GM21619 (cell line): ENCODE measurements around the gene POLR3A.

Experiments used
- ATAC-seq: cut with Tn5 transposase; IDR thresholded peaks from one replicate; pipeline ENCODE4 v1.9.1; 2021; ENCODE audit not compliant: unreplicated experiment

Gene POLR3A

GRCh38 chr10:77981281-77981680, 48.0 kb downstream of the POLR3A start:
- no peak for ATAC-seq

- ATAC-seq: no peak
Measured at GRCh38 chr10:77979221-77979620, 50.1 kb downstream of the POLR3A start.

DNA sequence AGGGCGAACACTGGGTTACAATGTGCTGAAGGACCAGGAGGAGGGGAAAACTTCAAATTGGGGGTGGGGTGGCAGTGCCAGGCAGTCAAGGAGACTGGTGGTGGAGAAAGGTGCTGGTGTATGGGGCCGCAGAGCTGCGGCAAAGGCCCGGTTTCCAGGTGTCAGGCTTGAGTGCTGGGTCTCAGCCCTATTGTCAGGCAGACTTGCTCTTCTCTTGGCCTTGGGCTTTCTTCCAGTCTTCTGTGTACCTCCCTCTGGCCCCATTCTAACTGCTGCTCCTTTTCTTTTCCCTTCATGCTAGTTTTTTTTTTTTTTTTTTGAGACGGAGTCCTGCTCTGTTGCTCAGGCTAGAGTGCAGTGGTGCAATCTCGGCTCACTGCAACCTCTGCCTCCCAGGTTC, 51.0 kb downstream of the POLR3A start:
- ATAC-seq: no peak

DNA sequence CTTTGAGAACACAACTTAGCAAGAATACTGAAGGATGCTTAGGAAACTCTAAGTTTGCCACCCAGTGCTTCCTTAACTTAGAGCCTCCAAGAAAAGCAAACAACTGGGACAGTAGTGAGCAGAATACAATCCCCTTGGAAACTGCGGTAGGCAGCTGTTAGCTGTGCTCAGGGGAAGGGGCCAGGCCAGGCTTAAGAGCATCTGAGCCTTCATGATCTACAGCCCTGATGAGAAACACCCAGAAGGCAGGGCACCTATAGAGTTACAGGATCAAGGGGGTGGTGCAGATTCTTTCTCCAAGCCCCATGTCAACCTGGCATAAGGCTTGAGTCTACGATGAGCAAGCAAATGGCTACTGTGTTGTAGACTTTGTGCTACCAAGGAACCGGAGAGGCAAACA, 51.4 kb downstream of the POLR3A start:
- ATAC-seq: no peak

DNA sequence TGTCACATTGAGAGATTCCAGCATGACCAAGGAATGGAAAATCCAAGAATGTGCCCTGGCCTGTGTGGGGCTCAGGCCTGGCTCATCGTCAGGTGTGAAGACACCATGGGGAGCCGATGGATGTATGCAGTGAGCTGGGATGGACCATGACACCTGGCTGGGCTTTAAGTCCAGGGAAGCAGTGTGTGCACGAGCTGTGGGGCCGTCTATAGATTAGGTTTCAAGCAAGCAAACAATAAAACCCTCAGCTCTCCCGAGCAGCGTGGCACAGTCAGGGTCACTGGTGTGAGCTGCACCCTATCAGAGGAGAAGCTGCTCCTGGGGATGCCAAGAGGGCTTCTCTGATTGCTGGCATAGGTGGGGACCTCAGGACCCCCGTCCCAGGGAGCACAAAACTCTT, 52.3 kb downstream of the POLR3A start:
- ATAC-seq: no peak

GRCh38 chr10:77975086-77975666, 54.1 kb downstream of the POLR3A start:
- no peak for ATAC-seq

- no peak for ATAC-seq
Measured at GRCh38 chr10:77974396-77975074, 54.8 kb downstream of the POLR3A start.

GRCh38 chr10:77973276-77973675, 56.0 kb downstream of the POLR3A start:
- no peak for ATAC-seq

DNA sequence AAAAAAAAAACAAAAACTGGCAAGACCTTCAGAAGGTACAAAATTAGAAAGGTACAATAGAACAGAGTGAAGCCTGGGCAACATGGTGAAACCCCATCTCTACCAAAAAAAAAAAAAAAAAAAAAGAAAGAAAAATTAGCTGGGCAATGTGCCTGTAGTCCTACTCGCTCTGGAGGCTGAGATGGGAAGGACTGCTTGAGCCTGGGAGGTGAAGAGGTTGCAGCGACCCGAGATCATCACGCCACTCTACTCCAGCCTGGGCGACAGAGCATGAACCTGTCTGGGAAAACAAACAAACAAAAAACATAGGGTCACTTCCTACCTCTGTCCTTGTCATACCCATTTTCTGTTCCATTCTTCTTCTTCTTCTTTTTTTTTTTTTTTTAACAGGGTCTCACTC, 57.2 kb downstream of the POLR3A start:
- ATAC-seq: no peak

GRCh38 chr10:77971804-77972144, 57.5 kb downstream of the POLR3A start:
- ATAC-seq: no peak

DNA sequence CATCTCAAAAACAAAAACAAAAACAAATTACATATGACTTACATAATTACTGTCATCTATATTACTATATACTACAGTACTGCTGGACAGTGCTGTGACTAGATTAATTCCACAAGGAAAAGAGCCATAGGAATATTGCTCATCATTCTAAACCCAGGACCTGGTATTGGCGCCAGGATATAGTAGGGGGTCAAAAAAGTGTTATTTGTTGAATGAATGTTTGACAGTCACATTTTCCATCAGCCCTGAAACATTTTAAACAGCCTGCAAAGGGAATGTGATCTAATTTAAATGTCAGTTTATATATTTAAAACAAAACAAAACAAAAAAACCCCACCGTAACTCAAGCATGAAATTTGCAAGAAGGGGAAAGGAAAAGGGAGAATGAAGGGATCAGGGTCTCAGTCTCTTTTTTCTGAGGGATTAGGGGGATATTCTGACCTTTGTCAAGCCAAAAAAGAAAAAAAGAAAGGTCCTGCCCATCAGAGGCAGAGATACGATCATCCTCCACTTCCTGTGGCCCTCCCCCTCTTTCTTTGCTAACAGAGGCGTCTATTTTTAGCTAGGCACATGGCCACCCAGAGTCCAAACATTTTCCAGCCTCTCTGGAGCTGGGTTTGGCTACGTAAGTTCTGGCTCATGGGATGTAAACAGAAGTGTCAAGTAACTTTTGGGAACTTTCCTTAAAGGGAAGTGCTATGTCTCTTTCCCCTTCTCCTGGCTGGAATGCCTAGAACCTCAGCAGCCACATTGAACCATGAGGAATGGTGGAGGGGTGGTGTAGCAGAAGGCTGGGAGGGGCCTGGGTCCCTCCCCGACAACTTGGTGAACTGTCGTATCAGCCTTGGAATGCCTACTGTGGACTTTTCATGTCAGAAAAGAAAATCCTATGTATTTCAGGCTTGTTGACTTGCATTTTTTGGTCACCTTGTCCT, 58.2 kb downstream of the POLR3A start:
- ATAC-seq: no peak

DNA sequence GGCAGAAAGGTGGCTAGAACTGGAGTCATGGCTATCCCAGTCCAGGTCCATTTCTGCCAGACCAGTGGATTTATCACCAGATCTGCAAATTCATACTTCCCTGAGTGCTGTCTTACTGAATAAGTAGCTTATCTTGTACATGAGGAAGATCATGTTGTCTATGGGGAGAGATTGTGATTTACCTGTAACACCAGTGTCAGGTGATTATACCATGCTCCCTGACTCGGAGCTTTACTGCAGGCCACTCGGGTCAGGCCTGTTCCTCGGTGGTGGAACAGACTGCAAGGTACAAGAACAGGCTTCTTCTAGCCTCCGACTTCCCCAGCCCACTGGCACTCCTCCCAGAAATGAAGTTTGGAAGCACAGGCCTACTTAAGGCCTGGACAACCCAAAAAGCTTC, 60.2 kb downstream of the POLR3A start:
- no peak for ATAC-seq

DNA sequence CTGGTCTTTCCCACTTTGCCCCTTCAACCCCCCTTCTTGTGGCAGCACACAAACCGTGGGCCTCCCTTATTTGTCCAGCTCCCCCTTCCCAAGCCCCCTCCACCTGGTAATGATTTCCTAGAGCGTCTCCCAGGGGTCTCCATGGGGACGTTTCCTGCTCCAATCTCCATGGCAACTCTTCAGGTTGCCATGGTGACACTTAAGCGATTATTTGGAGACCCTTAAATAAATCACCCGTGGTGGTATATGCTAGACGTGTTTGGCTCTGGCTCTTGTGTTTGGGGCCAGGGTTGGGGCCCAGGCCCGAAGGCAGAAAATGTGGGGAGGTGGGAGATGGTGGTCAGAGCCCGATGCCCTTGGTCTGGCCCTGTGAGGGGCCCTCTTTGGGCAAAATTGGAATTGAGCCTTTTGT, 61.7 kb downstream of the POLR3A start:
- ATAC-seq: no peak

DNA sequence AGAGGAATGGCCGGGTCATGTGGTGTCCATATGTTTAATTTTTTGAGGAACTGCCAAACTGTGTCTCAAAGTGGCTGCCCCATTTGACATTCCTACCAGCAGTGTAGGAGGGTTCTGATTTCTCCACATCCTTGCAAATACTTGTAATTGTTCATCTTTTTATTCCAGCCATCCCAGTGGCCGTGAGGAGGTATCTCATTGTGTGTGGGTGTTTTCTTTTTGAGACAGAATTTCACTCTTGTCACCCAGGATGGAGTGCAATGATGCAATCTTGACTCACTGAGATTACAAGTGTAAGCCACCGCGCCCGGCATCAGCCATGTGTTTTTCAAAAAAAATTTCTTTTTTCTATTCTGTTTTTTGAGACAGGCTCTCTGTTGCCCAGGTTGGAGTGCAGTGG, 64.0 kb downstream of the POLR3A start:
- no peak for ATAC-seq

DNA sequence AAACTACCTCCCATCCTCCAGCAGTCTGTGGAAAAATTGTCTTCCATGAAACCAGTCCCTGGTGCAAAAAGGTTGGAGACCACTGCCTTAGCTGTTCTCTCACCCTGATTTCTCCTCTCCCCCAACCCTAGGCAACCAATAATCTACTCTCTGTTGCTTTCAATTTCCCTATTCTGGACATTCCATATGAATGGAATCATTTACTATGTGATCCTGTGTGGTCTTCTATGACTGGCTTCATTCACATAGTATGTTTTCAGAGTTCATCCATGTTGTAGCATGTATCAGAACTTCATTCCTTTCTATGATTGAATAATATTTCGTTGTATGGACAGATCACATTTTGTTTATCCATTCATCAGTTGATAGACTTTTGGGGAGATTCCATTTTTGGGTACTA, 64.5 kb downstream of the POLR3A start:
- no peak for ATAC-seq

DNA sequence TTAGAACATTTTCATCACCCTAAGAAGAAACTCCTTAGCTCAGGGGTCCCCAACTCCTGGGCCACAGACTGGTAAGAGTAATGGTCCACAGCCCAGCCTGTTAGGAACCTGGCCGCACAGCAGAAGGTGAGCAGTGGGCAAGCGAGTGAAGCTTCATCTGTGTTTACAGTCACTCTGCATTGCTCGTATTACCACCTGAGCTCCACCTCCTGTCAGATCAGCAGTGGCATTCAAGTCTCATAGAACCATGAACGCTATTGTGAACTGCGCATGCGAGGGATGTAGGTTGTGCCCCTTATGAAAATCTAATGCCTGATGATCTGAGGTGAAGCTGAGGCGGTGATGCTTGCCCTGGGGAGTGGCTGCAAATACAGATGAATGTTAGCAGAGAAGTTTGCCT, 65.4 kb downstream of the POLR3A start:
- ATAC-seq: no peak

- no peak for ATAC-seq
Measured at GRCh38 chr10:77962350-77963146, 66.8 kb downstream of the POLR3A start.

DNA sequence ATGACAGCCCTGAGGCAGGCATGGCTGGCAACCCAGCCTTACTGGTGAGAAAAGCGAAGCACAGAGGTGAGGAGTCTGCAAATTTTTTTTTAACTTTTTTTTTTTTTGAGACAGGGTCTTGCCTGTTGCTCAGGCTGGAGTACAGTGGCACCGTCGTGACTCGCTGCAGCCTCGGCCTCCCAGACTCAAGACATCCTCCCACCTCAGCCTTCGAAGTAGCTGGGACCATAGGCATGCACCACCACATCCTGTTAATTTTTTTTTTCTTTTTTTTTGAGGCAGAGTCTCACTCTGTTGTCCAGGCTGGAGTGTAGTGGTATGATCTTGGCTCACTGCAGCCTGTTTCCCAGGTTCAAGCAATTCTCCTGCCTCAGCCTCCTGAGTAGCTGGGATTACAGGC, 67.6 kb downstream of the POLR3A start:
- ATAC-seq: no peak

GRCh38 chr10:77960829-77961329, 68.4 kb downstream of the POLR3A start:
- ATAC-seq: no peak

GRCh38 chr10:77959887-77960455, 69.3 kb downstream of the POLR3A start:
- ATAC-seq: no peak

- ATAC-seq: no peak
Measured at GRCh38 chr10:77959384-77959783, 69.9 kb downstream of the POLR3A start.
